Upper lobe of left lung (tissue), 6 donors: Measurements from ENCODE around the gene CLIC3. TPM values are rescaled to one million over a fixed set of nuclear protein-coding genes. Genes with fewer than 3 reads are reported as not detected.

Source experiments
- ATAC-seq, 2 donors: fragments of 200-7000 bp; cut with Tn5 transposase; one replicate each; pipeline ENCODE4 v1.9.1; 2022; ENCODE audit warnings: mild to moderate bottlenecking in 2 of 2, moderate library complexity in 2 of 2; ENCODE audit not compliant: low FRiP score in 2 of 2
- DNase-seq, 2 donors: peaks; one replicate each; pipeline ENCODE4 v3.0.0-alpha.2; 2019 to 2020
- H3K27ac ChIP-seq, 4 donors: fragments of 200-600 bp; sonication (generic); one replicate each; pipeline ENCODE4 v1.5.1; 2016 to 2019
- H3K27me3 ChIP-seq, 4 donors: fragments of 200-600 bp; sonication (generic); one replicate each; pipeline ENCODE4 v1.5.1; 2017 to 2019
- H3K36me3 ChIP-seq, 4 donors: fragments of 200-600 bp; sonication (generic); one replicate each; pipeline ENCODE4 v1.5.1; 2016 to 2019
- H3K4me1 ChIP-seq, 4 donors: fragments of 200-600 bp; sonication (generic); one replicate each; pipeline ENCODE4 v1.5.1; 2018 to 2019
- H3K4me3 ChIP-seq, 4 donors: fragments of 200-600 bp; sonication (generic); one replicate each; pipeline ENCODE4 v1.5.1; 2017 to 2019; ENCODE audit warnings: mild to moderate bottlenecking in 2 of 4, moderate library complexity in 1 of 4
- H3K9me3 ChIP-seq, 4 donors: fragments of 200-600 bp; sonication (generic); one replicate each; pipeline ENCODE4 v1.5.1; 2018 to 2019
- CTCF ChIP-seq, 6 experiments: fragments of 450-650 bp in 4 of 6; fragments of 200-600 bp in 2 of 6; sonication (generic) in 2 of 6; IDR thresholded peaks; one replicate each; pipeline ENCODE4 v1.5.1; 2016 to 2019; ENCODE audit warnings: antibody characterized with exemption in 6 of 6
- EP300 ChIP-seq, 4 donors: sonication (generic); formaldehyde crosslinking; IDR thresholded peaks; one replicate each; pipeline ENCODE4 v1.5.1; 2017; ENCODE audit warnings: antibody characterized with exemption in 4 of 4, control low read depth in 2 of 4
- POLR2A ChIP-seq, 4 donors: fragments of 450-650 bp; IDR thresholded peaks; one replicate each; pipeline ENCODE4 v1.5.1; 2016 to 2017; ENCODE audit warnings: antibody characterized with exemption in 4 of 4, mild to moderate bottlenecking in 2 of 4
- POLR2AphosphoS5 ChIP-seq, 2 donors: sonication (generic); formaldehyde crosslinking; IDR thresholded peaks; one replicate each; pipeline ENCODE4 v1.5.1; 2017; ENCODE audit warnings: antibody characterized with exemption in 2 of 2
- WGBS, 2 donors: methylation state at CpG; one replicate each; pipeline ENCODE4 v1.1.5; 2017 to 2018; 5-methylcytosine and 5-hydroxymethylcytosine counted together
- total RNA-seq, 6 donors: library from RNA; depleted of rRNA in 4 of 6; stranded (reverse); fragments of >200 nt in 4 of 6; gene quantifications; one replicate each; pipeline versions ENCODE4 v1.1.0 to v1.2.1, GENCODE V29; 2016 to 2021
- donor health status: DM: no; HTN: no; CAD: no; lungs with moderate emphysema.
- donor health status: DM: no; HTN: yes; CAD: no; lungs with severe emphysema.

Gene CLIC3
- total RNA-seq, 6 donors from 2014 or later, result 41.9 to 132 (median 85.2) TPM

- H3K9me3 ChIP-seq, result no peaks in the 10 kb centered on the region
- WGBS, 2 donors, result 86 to 95% methylated on average over 7 to 53 of the region's 67 CpGs
- TF ChIP-seq CTCF (IDR thresholded peaks at IDR 0.05) (no peak), EP300 (IDR thresholded peaks at IDR 0.05) (no peak), POLR2A (IDR thresholded peaks at IDR 0.05) (no peak)
- H3K4me3 ChIP-seq, result no peak overlapping the region
- H3K4me1 ChIP-seq, result no peaks in the 10 kb centered on the region
- peaks cover 0 to 79% (median 54%) of the 10 kb centered on the region in 4 donors for H3K36me3 ChIP-seq
- ATAC-seq, result no peak
- peak in 1 of 2 donors; percentile 82 for DNase-seq
- no peaks in the 10 kb centered on the region for H3K27me3 ChIP-seq
- no peak overlapping the region for H3K27ac ChIP-seq
Measured at GRCh38 chr9:137012694-137013570, 16.6 kb upstream of the CLIC3 start.

GRCh38 chr9:137011907-137012675 is 15.7 kb upstream of the CLIC3 start:
- DNase-seq (peak in 1 of 2 donors; percentile 68), ATAC-seq (no peak)
- Histone ChIP-seq H3K4me3 (no peak overlapping the region), H3K4me1 (peaks cover 0 to 8% (median 6%) of the 10 kb centered on the region in 4 donors), H3K27me3 (no peaks in the 10 kb centered on the region), H3K27ac (no peak overlapping the region), H3K36me3 (peaks cover 0 to 71% (median 50%) of the 10 kb centered on the region in 4 donors), H3K9me3 (no peaks in the 10 kb centered on the region)
- TF ChIP-seq POLR2A (IDR thresholded peaks at IDR 0.05), result no peak
- TF ChIP-seq CTCF (IDR thresholded peaks at IDR 0.05), result no peak
- TF ChIP-seq EP300 (IDR thresholded peaks at IDR 0.05), result no peak
- no peak for TF ChIP-seq POLR2AphosphoS5 (IDR thresholded peaks at IDR 0.05)
- 92 to 99% methylated on average over 15 to 37 of the region's 39 CpGs for WGBS, 2 donors

- no peaks in the 10 kb centered on the region for H3K27me3 ChIP-seq
- peaks cover 0 to 61% (median 42%) of the 10 kb centered on the region in 4 donors for H3K36me3 ChIP-seq
- TF ChIP-seq EP300 (IDR thresholded peaks at IDR 0.05), result no peak
- TF ChIP-seq CTCF (IDR thresholded peaks at IDR 0.05), result no peak
- TF ChIP-seq POLR2AphosphoS5 (IDR thresholded peaks at IDR 0.05), result no peak
- TF ChIP-seq POLR2A (IDR thresholded peaks at IDR 0.05), result no peak
- H3K4me3 ChIP-seq, result no peak overlapping the region
- WGBS, 2 donors, result 95 to 96% methylated on average over 18 to 22 of the region's 24 CpGs
- H3K27ac ChIP-seq, result no peak overlapping the region
- ATAC-seq, result no peak
- H3K4me1 ChIP-seq, result peaks cover 0 to 10% (median 9%) of the 10 kb centered on the region in 4 donors
- peak in 1 of 2 donors; percentile 60 for DNase-seq
- no peaks in the 10 kb centered on the region for H3K9me3 ChIP-seq
Measured at GRCh38 chr9:137011156-137011555, 14.8 kb upstream of the CLIC3 start.

GRCh38 chr9:137009938-137010732 is 13.8 kb upstream of the CLIC3 start:
- no peaks in the 10 kb centered on the region for H3K27me3 ChIP-seq
- no peak overlapping the region for H3K27ac ChIP-seq
- H3K36me3 ChIP-seq, result peaks cover 0 to 55% (median 33%) of the 10 kb centered on the region in 4 donors
- TF ChIP-seq POLR2AphosphoS5 (IDR thresholded peaks at IDR 0.05) (no peak), POLR2A (IDR thresholded peaks at IDR 0.05) (no peak), CTCF (IDR thresholded peaks at IDR 0.05) (no peak), EP300 (IDR thresholded peaks at IDR 0.05) (no peak)
- DNase-seq (peak in 1 of 2 donors; percentile 83), ATAC-seq (no peak)
- H3K4me3 ChIP-seq, result no peak overlapping the region
- H3K4me1 ChIP-seq, result peaks cover 0 to 10% (median 9%) of the 10 kb centered on the region in 4 donors
- H3K9me3 ChIP-seq, result no peaks in the 10 kb centered on the region
- 97 to 98% methylated on average over 29 to 37 of the region's 49 CpGs for WGBS, 2 donors
